NCI-H446 treated with DMSO at 0.1 percent for 48 hours (cell line): Measurements from ENCODE around the gene ANKRD13A.
A peak's percentile ranks its signal among the peaks of the same experiment; 100 is the strongest.
"Not testable (repeated sequence)": the region's sequence is repeated elsewhere in the genome, so short reads cannot be mapped to it uniquely, and the experiment has no call there.

Experiments used
- DNase-seq: peaks from one replicate; lab custom pipeline; 2025; lab: John Stamatoyannopoulos, UW

Gene ANKRD13A

GRCh38 chr12:110007881-110008280 lies 8.7 kb downstream of the ANKRD13A start:
- DNase-seq, result no peak

GRCh38 chr12:110008681-110009398 lies 9.6 kb downstream of the ANKRD13A start:
- not testable (repeated sequence) for DNase-seq

DNA sequence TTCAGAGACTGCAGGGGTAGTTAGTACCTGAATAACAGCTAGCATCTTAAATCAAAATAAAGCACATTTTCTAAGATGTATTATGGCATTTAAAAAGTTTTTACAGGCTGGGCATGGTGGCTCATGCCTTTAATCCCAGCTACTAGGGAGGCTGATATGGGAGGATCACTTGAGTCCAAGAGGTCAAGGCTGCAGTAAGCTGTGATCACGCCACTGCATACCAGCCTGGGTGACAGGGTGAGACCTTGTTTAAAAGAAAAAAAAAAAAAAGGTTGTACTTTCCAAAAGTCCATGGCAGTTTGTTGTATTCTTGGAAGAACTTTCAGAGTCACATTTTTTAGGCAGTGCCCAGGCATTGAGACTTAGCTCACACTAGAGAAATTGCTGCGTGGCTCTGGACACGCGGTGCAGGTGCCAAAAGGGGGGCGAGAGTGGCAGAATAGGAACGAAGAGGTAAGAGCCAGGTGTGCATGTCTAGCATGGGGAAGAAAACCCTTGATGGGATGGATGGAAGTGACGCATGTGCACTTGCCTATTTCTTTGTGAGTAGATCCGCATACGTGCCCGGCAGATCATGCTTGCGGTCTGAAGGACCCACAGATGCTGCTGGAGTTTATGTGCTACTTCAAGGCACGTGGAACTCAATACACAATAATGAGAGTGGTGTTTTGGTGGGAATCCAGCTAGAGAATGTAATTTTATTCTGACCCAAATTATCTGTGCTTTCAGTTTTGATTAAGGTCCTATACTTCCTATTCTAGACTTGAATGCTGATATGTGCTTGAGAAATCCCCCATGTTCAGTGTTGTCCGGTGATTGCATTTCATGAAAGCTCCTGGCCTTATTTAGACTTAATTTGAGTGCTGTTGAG lies 11.9 kb downstream of the ANKRD13A start:
- DNase-seq, result no peak

GRCh38 chr12:110012137-110012536 lies 12.9 kb downstream of the ANKRD13A start:
- DNase-seq, result no peak

DNA sequence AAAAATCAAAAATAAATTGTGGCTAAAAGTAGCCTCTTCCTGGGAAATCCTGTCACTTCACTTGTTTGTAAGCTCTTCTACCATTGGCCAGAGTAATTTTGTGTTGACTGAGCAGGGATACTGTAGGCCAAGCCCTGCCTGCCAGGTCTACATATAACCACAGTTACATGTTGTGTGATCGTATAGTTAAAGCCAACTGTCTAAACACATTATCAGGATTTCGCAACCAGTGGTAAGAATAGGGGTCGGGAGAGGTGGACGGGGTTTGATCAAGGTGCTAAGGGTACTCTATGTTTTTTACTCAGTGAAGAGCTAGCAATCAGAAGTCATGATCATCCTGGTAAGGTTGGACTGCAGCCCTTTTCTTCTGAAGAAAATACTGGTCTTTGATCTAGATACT lies 13.4 kb downstream of the ANKRD13A start:
- no peak for DNase-seq

GRCh38 chr12:110015132-110015531 lies 15.9 kb downstream of the ANKRD13A start:
- no peak for DNase-seq

- DNase-seq, result no peak
Measured at GRCh38 chr12:110020956-110021355, 21.7 kb downstream of the ANKRD13A start.

GRCh38 chr12:110023059-110023980 lies 24.1 kb downstream of the ANKRD13A start:
- peak; percentile 70 for DNase-seq

DNA sequence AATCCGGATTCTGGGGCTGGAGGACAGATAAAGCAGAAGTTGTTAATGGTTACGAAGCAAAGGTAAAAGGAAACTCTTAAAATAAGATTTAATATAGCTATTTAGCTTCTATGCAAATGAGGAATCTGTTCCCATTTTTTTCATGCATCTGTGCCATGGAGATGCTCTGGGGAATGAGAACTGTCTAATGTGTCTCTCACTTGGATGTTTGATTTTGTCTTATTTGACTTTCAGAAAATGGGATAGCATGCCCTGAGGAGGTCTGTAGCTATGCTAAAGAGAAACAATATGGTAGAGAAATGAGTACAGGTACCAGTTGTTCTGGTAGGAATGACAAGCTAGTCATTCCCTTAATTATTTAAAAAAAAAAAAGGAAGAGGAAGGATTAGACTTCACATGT lies 24.8 kb downstream of the ANKRD13A start:
- no peak for DNase-seq

DNA sequence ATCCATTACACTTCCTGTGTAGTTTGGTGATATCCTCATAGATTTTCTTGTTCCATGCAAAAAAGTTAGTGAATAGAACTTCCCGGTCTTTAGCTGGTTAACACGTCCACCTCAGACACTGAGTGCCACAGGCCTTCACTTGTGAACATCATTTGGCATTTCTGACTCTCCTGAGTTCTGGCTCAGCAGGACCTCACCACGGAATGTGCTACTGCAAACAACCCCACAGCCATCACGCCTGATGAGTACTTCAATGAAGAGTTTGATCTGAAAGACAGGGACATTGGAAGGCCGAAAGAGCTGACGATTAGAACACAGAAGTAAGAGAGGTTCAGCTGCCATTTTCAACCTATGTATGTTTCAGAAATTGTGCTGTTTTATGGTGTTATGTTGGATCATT lies 29.1 kb downstream of the ANKRD13A start:
- DNase-seq, result no peak

DNA sequence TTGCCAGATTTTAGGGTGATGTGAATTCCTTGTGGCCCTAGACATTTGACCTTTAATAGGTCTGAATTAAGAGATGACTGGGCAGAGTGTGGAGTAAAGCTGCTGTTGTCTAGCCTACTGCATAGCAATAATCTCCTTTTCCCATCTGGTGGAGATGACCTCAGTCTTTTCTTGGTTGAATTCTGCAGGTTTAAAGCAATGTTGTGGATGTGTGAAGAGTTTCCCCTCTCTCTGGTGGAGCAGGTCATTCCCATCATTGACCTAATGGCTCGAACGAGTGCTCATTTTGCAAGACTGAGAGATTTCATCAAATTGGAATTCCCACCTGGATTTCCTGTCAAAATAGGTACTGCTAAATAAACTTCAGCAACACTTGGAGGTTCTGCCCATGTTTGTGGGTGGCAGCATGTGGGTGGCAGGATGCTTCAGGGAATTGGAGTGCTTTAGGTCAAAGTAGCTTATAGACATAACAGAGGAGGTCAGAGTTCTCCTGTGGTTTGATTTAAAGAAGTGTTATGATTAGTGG lies 30.1 kb downstream of the ANKRD13A start:
- DNase-seq, result no peak

DNA sequence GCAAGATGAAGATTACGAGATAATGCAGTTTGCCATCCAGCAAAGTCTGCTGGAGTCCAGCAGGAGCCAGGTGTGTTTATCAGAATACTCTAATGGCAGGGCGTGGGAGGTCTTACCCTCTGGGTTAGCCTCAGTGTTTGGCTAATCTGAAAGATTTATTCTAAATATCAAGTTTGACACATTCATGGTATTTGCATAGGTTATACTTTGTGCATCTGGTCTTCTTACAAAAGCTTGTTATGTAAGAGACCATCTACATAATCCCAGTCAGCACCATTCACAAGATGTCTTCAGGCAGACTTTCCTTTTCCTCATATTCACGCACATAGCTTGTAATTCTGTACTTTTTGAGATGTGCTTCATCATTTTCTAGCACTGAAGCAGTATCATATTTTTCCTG lies 34.7 kb downstream of the ANKRD13A start:
- DNase-seq, result no peak

DNA sequence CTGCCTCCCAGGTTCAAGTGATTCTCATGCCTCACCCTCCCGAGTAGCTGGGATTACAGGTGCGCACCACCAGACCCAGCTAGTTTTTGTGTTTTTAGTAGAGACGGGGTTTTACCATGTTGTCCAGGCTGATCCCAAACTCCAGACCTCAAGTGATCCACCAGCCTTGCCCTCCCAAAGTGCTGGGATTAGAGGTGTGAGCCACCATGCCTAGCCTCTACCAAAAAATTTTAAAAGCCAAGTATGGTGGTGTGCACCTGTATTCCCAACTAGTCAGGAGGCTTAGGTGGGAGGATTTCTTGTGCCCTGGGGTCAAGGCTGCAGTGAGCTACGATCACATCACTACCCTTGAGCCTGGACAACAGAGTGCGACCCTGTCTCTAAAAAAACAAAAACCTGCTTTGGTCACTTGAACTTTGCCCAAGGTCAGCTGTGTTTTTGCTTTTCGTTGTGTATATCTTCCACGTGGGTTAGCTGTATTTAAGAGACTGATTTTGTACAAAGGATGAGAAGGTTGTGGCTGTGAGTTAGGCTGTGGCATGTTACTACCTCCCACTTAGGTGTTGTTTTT lies 36.4 kb downstream of the ANKRD13A start:
- DNase-seq, result no peak

- DNase-seq, result no peak
Measured at GRCh38 chr12:110037315-110037714, 38.1 kb downstream of the ANKRD13A start.

- DNase-seq, result no peak
Measured at GRCh38 chr12:110038741-110039084, 39.5 kb downstream of the ANKRD13A start.

DNA sequence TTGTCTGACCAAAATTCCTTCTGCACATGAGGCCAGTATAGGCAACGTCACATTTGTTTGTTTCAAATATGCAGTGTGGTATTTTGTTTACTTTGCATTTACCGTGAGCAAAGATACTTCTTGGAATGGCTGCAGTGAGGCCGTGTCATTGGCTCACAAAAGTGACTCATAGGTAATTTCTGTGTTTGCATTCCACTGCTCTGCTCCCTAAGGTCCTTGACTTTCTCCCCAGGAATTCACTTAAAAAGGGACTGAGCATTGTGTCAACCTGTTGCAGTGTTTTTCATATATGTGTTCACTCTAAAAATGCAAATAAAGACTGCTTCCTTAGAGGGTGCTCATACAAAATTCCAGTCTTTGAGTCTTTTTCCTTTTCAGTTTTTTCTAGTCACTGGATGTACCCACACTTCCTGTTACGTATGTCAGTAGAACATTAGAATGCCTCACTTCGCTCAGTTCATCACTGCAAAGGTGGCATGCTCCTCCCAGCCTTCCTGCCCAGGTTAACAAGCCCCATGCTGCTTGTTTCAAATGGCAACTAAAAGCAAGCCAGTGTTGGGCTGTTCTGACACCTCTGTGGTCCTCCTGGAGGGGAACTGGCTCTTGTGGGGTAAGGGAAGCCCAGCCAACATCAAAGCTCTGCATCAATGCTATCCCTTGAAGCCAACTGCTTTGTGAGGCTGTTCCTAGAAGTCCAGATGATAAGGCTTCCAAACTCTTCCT lies 40.0 kb downstream of the ANKRD13A start:
- no peak for DNase-seq

DNA sequence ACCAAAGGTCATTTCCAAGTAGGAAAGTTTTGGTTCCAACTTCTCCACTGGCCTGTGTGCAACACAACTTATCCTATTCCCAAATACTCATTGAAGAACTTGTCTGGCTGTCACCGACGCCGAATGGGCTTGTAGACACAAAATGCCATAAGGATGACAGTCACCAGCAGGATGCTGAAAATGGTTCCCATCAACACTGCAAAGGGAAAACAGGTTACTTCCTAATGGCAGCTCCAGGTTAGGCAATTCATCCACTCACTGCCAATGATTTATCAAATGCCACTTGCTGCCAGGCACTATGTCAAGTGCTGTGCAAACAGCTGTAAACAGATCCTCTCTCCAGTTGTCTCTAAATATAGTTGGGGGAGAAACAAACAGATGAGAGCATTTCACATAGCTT lies 43.0 kb downstream of the ANKRD13A start:
- DNase-seq, result no peak

DNA sequence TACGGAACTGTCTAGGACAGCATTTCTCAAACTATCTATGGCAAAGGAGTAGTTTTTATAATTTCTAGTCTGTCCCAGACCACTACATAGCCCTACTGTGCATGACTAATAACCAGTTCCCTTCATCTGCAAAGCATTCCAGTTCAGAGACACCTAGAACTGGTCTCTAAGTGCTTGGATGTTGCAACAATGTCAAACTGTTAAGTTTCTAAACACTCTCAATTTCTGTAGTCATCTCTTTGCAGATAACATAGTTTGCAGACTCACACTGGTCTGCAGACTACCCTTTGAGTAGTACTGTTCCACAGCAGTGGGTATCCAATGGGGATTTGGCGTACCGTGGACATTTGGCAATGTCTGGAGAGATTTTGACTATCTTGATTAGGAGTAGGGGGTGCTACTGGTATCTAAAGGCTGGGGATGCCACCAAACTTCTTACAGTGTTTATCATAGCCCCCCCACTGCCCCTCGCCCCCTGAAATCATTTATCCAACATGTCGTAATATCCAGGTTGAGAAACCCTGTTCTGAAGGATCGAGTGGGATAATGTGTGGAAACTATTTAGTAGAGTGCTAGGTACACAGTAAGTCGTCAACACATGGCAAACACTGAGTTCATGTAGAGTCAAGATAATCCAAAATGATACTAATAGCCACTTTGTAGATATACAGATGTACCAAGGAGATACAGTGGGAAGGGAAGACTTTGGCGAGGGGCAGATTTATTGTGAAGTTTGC lies 47.4 kb downstream of the ANKRD13A start:
- DNase-seq, result no peak

- DNase-seq, result no peak
Measured at GRCh38 chr12:110047297-110047940, 48.2 kb downstream of the ANKRD13A start.
